Pancreas (tissue), 10 donors: Measurements from ENCODE around the gene TMCC2. TPM values are rescaled to one million over a fixed set of nuclear protein-coding genes. Genes with fewer than 3 reads are reported as not detected.
A peak's percentile ranks its signal among the peaks of the same experiment; 100 is the strongest.
"Not testable (repeated sequence)": the region's sequence is repeated elsewhere in the genome, so short reads cannot be mapped to it uniquely, and the experiment has no call there.

ENCODE experiments used
- ATAC-seq, 4 donors: fragments of 200-7000 bp; cut with Tn5 transposase; one replicate each; pipeline versions ENCODE4 v1.8.0 to v1.9.1; 2020; ENCODE audit warnings: mild to moderate bottlenecking in 4 of 4, moderate library complexity in 4 of 4
- DNase-seq, 6 donors: peaks; one replicate each; pipeline ENCODE4 v3.0.0-alpha.2; 2020
- FAIRE-seq: peaks from 2 replicates; lab custom pipeline; 2012; peaks lifted over from hg19 to GRCh38; lab: Jason Lieb, UNC
- H3K27ac ChIP-seq, 4 donors: fragments of 200-600 bp; sonication (generic); 1 replicate in 3 of 4; 2 replicates in 1 of 4; pipeline versions ENCODE4 v1.5.0 to v1.8.0; 2020
- H3K27me3 ChIP-seq, 4 donors: fragments of 200-600 bp; one replicate each; pipeline ENCODE4 v1.8.0; 2021
- H3K36me3 ChIP-seq, 3 donors: fragments of 200-600 bp; sonication (generic) in 1 of 3; one replicate each; pipeline versions ENCODE4 v1.5.0 to v1.8.0; 2020 to 2021
- H3K4me1 ChIP-seq, 3 donors: fragments of 200-600 bp; one replicate each; pipeline ENCODE4 v1.8.0; 2021
- H3K4me3 ChIP-seq, 4 donors: fragments of 200-600 bp; sonication (generic) in 2 of 4; one replicate each; pipeline versions ENCODE4 v1.5.0 to v1.8.0; 2020 to 2021
- H3K9me3 ChIP-seq, 4 donors: fragments of 200-600 bp; one replicate each; pipeline ENCODE4 v1.8.0; 2021
- CTCF ChIP-seq, 4 donors: fragments of 200-600 bp; sonication (generic) in 3 of 4; IDR thresholded peaks; one replicate each; pipeline versions ENCODE4 v1.5.0 to v1.8.0; 2021; ENCODE audit warnings: antibody characterized with exemption in 4 of 4
- WGBS, 2 donors: extraction: QIAGEN DNeasy Blood & Tissue Kit; methylation state at CpG; one replicate each; pipeline ENCODE4 v1.1.7; 2013; 5-methylcytosine and 5-hydroxymethylcytosine counted together
- intact Hi-C, 3 donors: fragments of 100-400 bp; cut with DNase I; formaldehyde crosslinking; loops; one replicate each; pipeline versions ENCODE4 v1.11.1 to v1.14.2; 2022
- polyA plus RNA-seq, 2 donors: library from polyadenylated mRNA; stranded (reverse); fragments of 200-250 nt; gene quantifications; one replicate each; pipeline ENCODE4 v1.2.3, GENCODE V29; 2013
- total RNA-seq, 6 donors: library from RNA; stranded (reverse); fragmentation: NEBNext Ultra II Directional in 4 of 6; extraction: Animal tissue kit (Norgen Biotek cat#: 25700) in 4 of 6; gene quantifications; one replicate each; pipeline versions ENCODE4 v1.2.1 to v1.2.4, GENCODE V29; 2021 to 2023
- donor health status: healthy with polysubstance abuse.
- donor health status: DM: no; HTN: no; CAD: no; lungs with moderate emphysema.
- donor health status: DM: no; HTN: no; CAD: no.
- donor health status: control.
- donor health status: control.
- donor health status: Bipolar disorder and iron deficiency.
- donor health status: DM: yes; HTN: yes; CAD: no.
- donor health status: DM: no; HTN: no; CAD: no.
- donor health status: DM: no; HTN: no; CAD: no.
- donor health status: DM: yes; HTN: yes; CAD: no.

The TMCC2 gene
- total and polyA plus RNA-seq, 8 donors, result 0.55 to 4.3 (median 1.2) TPM

- no peaks in the 10 kb centered on the region for H3K36me3 ChIP-seq
- no peak overlapping the region for H3K4me3 ChIP-seq
- no peak for ATAC-seq
- no peaks in the 10 kb centered on the region for H3K9me3 ChIP-seq
- TF ChIP-seq CTCF (IDR thresholded peaks at IDR 0.05), result no peak
- DNase-seq, result peak in 1 of 6 donors; percentile 0
- peaks cover 0 to 15% (median 8%) of the 10 kb centered on the region in 3 donors for H3K4me1 ChIP-seq
- H3K27ac ChIP-seq, result peak overlapping the region in 1 of 4 donors; percentile 18
- no peak for FAIRE-seq
- H3K27me3 ChIP-seq, result no peaks in the 10 kb centered on the region
- WGBS, 2 donors, result 79% methylated on average over 2 of the region's 2 CpGs
- intact Hi-C loops, result no loop called here
These were observed 68.4 kb downstream of the TMCC2 start for GRCh38 chr1:205296154-205296553.

GRCh38 chr1:205297546-205298177, 69.9 kb downstream of the TMCC2 start:
- ATAC-seq, H3K36me3 ChIP-seq, FAIRE-seq, intact Hi-C loops, H3K27ac ChIP-seq, H3K4me3 ChIP-seq, H3K27me3 ChIP-seq, H3K9me3 ChIP-seq: not testable (repeated sequence)
- H3K4me1 ChIP-seq, result peaks cover 11 to 27% (median 19%) of the 10 kb centered on the region in 3 donors
- peak in 2 of 6 donors; percentile 3 to 20 for DNase-seq
- 94 to 99% methylated on average over 5 of the region's 5 CpGs for WGBS, 2 donors

GRCh38 chr1:205298191-205298994, 70.6 kb downstream of the TMCC2 start:
- H3K4me1 ChIP-seq, result peaks cover 14 to 27% (median 19%) of the 10 kb centered on the region in 3 donors
- no peak overlapping the region for H3K4me3 ChIP-seq
- FAIRE-seq, result no peak
- DNase-seq, result peak in 5 of 6 donors; percentile 21 to 62 (median 50)
- no peak for TF ChIP-seq CTCF (IDR thresholded peaks at IDR 0.05)
- intact Hi-C loops, result no loop called here
- H3K27ac ChIP-seq, result peak overlapping the region in 3 of 4 donors; percentile 10 to 60 (median 39)
- H3K36me3 ChIP-seq, result peaks cover 3 to 8% (median 4%) of the 10 kb centered on the region in 3 donors
- ATAC-seq, result peak in 1 of 4 donors; percentile 4
- 73 to 75% methylated on average over 9 of the region's 9 CpGs for WGBS, 2 donors
- no peaks in the 10 kb centered on the region for H3K9me3 ChIP-seq
- no peaks in the 10 kb centered on the region for H3K27me3 ChIP-seq

GRCh38 chr1:205300149-205300548, 72.4 kb downstream of the TMCC2 start:
- DNase-seq (peak in 1 of 6 donors; percentile 7), FAIRE-seq (no peak), ATAC-seq (no peak)
- intact Hi-C loops, result no loop called here
- no peaks in the 10 kb centered on the region for H3K9me3 ChIP-seq
- H3K4me3 ChIP-seq, result no peak overlapping the region
- H3K27ac ChIP-seq, result peak overlapping the region in 3 of 4 donors; percentile 10 to 82 (median 67)
- no peak for TF ChIP-seq CTCF (IDR thresholded peaks at IDR 0.05)
- peaks cover 9 to 25% (median 16%) of the 10 kb centered on the region in 3 donors for H3K36me3 ChIP-seq
- no peaks in the 10 kb centered on the region for H3K27me3 ChIP-seq
- WGBS, 2 donors, result 92% methylated on average over 9 of the region's 9 CpGs
- peaks cover 14 to 19% (median 17%) of the 10 kb centered on the region in 3 donors for H3K4me1 ChIP-seq

GRCh38 chr1:205301205-205301821, 73.6 kb downstream of the TMCC2 start:
- no peak for TF ChIP-seq CTCF (IDR thresholded peaks at IDR 0.05)
- H3K4me3 ChIP-seq, result no peak overlapping the region
- DNase-seq, result peak; percentile 84 to 98 (median 96)
- WGBS, 2 donors, result 9 to 12% methylated on average over 14 of the region's 14 CpGs
- peak overlapping the region; percentile 64 to 82 (median 70) for H3K27ac ChIP-seq
- ATAC-seq, result peak; percentile 94 to 96 (median 95)
- no peaks in the 10 kb centered on the region for H3K27me3 ChIP-seq
- no peak for FAIRE-seq
- intact Hi-C loops, result no loop called here
- H3K4me1 ChIP-seq, result peaks cover 14 to 19% (median 17%) of the 10 kb centered on the region in 3 donors
- no peaks in the 10 kb centered on the region for H3K9me3 ChIP-seq
- peaks cover 9 to 37% (median 24%) of the 10 kb centered on the region in 3 donors for H3K36me3 ChIP-seq
